Esophagus muscularis mucosa (tissue), 4 donors: ENCODE measurements around the gene OTX2.

ENCODE experiments used
- CTCF ChIP-seq, 3 experiments: fragments of 200-600 bp in 2 of 3; fragments of 450-650 bp in 1 of 3; sonication (generic) in 2 of 3; IDR thresholded peaks; one replicate each; pipeline ENCODE4 v1.5.1; 2017 to 2019; ENCODE audit warnings: antibody characterized with exemption in 3 of 3, mild to moderate bottlenecking in 2 of 3, moderate library complexity in 1 of 3
- EP300 ChIP-seq: sonication (generic); formaldehyde crosslinking; IDR thresholded peaks from one replicate; pipeline ENCODE4 v1.6.1; 2017; ENCODE audit warnings: antibody characterized with exemption
- POLR2A ChIP-seq: fragments of 450-650 bp; IDR thresholded peaks from one replicate; pipeline ENCODE4 v1.6.1; 2017; ENCODE audit warnings: antibody characterized with exemption, moderate library complexity, mild to moderate bottlenecking, low read depth

- no peak for TF ChIP-seq CTCF (IDR thresholded peaks at IDR 0.05)
- TF ChIP-seq EP300: no peak
- TF ChIP-seq POLR2A: no peak
Measured at GRCh38 chr14:56798447-56799342, 11.6 kb downstream of the OTX2 start.
